SK-N-MC (cell line): ENCODE results near the gene LRRFIP1.

ENCODE experiments used
- EZH2 ChIP-seq: fragments of 200-600 bp; sonication (generic); IDR thresholded peaks from one replicate; pipeline ENCODE4 v1.6.1; 2017; ENCODE audit warnings: antibody characterized with exemption
- POLR2AphosphoS5 ChIP-seq: IDR thresholded peaks from 2 replicates; pipeline ENCODE4 v1.6.1; 2012; ENCODE audit warnings: mild to moderate bottlenecking, low read depth, low read length, borderline replicate concordance

DNA sequence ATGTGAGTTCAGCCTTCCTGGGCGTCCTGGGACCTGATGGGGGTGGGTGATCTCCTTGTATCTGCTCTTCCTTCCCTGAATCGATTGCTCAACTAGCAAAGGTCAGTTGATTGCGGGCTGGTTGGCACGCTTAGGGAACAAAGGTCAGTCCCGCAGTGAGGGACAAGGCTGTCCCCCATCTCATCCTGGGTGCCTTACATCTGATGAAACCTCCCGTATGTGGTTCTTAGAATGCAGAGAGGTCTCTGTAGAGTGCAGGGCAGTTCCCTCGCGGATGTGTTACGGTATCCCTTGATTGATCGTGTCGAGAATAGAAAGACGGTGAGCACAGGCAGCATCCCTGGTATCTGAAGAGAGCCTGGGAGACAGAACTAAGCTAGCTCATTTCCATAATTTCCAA is 114.8 kb downstream of the LRRFIP1 start:
- TF ChIP-seq EZH2 (no peak), POLR2AphosphoS5 (no peak)
